DND-41 (cell line): ENCODE measurements around the gene TBC1D14.
A peak's percentile ranks its signal among the peaks of the same experiment; 100 is the strongest.
"Not testable (repeated sequence)": the region's sequence is repeated elsewhere in the genome, so short reads cannot be mapped to it uniquely, and the experiment has no call there.

Source experiments
- ATAC-seq: fragments of 200-7000 bp; cut with Tn5 transposase; 3 replicates; pipeline ENCODE4 v1.9.1; 2021; ENCODE audit warnings: low read depth; ENCODE audit not compliant: insufficient read depth
- DNase-seq: peaks from one replicate; pipeline ENCODE4 v3.0.0-alpha.2; 2020
- H2AFZ ChIP-seq: 2 replicates; pipeline ENCODE4 v1.6.0; 2012; ENCODE audit warnings: low read depth, low read length
- H3K27ac ChIP-seq: 2 replicates; pipeline ENCODE4 v1.5.1; 2012; ENCODE audit warnings: low read length, inconsistent platforms
- H3K27me3 ChIP-seq: fragments of 200-600 bp; sonication (generic); 2 replicates; pipeline ENCODE4 v1.6.0; 2012; ENCODE audit warnings: low read length, mild to moderate bottlenecking, inconsistent platforms; ENCODE audit not compliant: insufficient read depth, poor library complexity
- H3K36me3 ChIP-seq: 2 replicates; pipeline ENCODE4 v1.5.1; 2012; ENCODE audit warnings: low read length, inconsistent platforms; ENCODE audit not compliant: insufficient read depth
- H3K4me1 ChIP-seq: 2 replicates; pipeline ENCODE4 v1.5.1; 2012; ENCODE audit warnings: mild to moderate bottlenecking, low read length; ENCODE audit not compliant: insufficient read depth
- H3K4me2 ChIP-seq: 2 replicates; pipeline ENCODE4 v1.6.0; 2012; ENCODE audit warnings: mild to moderate bottlenecking, moderate library complexity, low read length, inconsistent platforms; ENCODE audit not compliant: insufficient read depth
- H3K4me3 ChIP-seq, 2 experiments: fragments of 200-600 bp in 1 of 2; shearing (Covaris generic) in 1 of 2; 2 replicates each; pipeline ENCODE4 v1.5.1; 2012 to 2016; ENCODE audit warnings: inconsistent platforms in 2 of 2, low read length in 2 of 2, mild to moderate bottlenecking in 2 of 2, low read depth in 1 of 2, moderate library complexity in 1 of 2
- H3K79me2 ChIP-seq: 2 replicates; pipeline ENCODE4 v1.6.0; 2012; ENCODE audit warnings: low read length, inconsistent platforms; ENCODE audit not compliant: insufficient read depth
- H3K9ac ChIP-seq: 2 replicates; pipeline ENCODE4 v1.6.0; 2012; ENCODE audit warnings: low read depth, mild to moderate bottlenecking, inconsistent platforms, low read length, moderate library complexity
- H3K9me3 ChIP-seq: 2 replicates; pipeline ENCODE4 v1.5.1; 2012; ENCODE audit warnings: low read length, moderate library complexity, mild to moderate bottlenecking, inconsistent platforms; ENCODE audit not compliant: insufficient read depth, severe bottlenecking
- H4K20me1 ChIP-seq: 2 replicates; pipeline ENCODE4 v1.6.0; 2012; ENCODE audit warnings: low read length; ENCODE audit not compliant: insufficient read depth
- EZH2 ChIP-seq: IDR thresholded peaks from 3 replicates; pipeline ENCODE4 v1.6.1; 2012; ENCODE audit warnings: borderline replicate concordance, low read depth, mild to moderate bottlenecking, moderate library complexity, low read length, inconsistent platforms; ENCODE audit not compliant: severe bottlenecking
- TF ChIP-seq, protein P1 (sequence below): IDR thresholded peaks from 2 replicates; pipeline ENCODE4 v1.5.1; 2012; ENCODE audit warnings: borderline replicate concordance, low read length, moderate library complexity, mild to moderate bottlenecking; ENCODE audit not compliant: poor library complexity, severe bottlenecking; ENCODE audit errors: extremely low read depth

The TBC1D14 gene

DNA sequence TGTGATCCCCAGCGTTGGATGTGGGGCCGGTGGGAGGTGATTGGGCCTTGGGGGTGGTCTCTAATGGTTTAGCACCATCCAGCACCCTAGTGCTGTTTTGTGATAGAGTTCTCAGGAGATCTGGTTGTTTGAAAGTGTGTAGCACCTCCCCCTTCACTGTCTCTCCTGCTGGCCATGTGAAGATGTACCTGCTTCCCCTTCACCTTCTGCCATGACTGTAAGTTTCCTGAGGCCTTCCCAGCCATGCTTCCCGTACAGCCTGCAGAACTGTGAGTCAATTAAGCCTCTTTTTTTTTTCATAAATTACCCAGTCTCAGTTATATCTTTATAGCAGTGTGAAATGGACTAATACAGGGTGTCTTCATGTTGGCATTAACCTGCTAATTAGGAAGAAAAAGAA is 19.3 kb upstream of the TBC1D14 start:
- DNase-seq (no peak), ATAC-seq (no peak)
- Histone ChIP-seq H4K20me1 (no peaks in the 10 kb centered on the region), H3K4me2 (no peak overlapping the region), H3K27me3 (no peaks in the 10 kb centered on the region), H3K79me2 (no peaks in the 10 kb centered on the region), H2AFZ (no peak overlapping the region), H3K4me1 (no peaks in the 10 kb centered on the region), H3K27ac (no peak overlapping the region), H3K36me3 (no peaks in the 10 kb centered on the region), H3K4me3 (no peak overlapping the region), H3K9ac (no peak overlapping the region), H3K9me3 (peaks cover 9% of the 10 kb centered on the region)
- TF ChIP-seq, protein P1, sequence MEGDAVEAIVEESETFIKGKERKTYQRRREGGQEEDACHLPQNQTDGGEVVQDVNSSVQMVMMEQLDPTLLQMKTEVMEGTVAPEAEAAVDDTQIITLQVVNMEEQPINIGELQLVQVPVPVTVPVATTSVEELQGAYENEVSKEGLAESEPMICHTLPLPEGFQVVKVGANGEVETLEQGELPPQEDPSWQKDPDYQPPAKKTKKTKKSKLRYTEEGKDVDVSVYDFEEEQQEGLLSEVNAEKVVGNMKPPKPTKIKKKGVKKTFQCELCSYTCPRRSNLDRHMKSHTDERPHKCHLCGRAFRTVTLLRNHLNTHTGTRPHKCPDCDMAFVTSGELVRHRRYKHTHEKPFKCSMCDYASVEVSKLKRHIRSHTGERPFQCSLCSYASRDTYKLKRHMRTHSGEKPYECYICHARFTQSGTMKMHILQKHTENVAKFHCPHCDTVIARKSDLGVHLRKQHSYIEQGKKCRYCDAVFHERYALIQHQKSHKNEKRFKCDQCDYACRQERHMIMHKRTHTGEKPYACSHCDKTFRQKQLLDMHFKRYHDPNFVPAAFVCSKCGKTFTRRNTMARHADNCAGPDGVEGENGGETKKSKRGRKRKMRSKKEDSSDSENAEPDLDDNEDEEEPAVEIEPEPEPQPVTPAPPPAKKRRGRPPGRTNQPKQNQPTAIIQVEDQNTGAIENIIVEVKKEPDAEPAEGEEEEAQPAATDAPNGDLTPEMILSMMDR, result no peak
- no peak for TF ChIP-seq EZH2

GRCh38 chr4:6890971-6891370 is 18.7 kb upstream of the TBC1D14 start:
- not testable (repeated sequence) for H3K4me3 ChIP-seq, H3K27ac ChIP-seq

GRCh38 chr4:6891436-6892170 is 18.0 kb upstream of the TBC1D14 start:
- Histone ChIP-seq H3K27ac (no peak overlapping the region), H3K27me3 (no peaks in the 10 kb centered on the region), H2AFZ (no peak overlapping the region), H3K36me3 (no peaks in the 10 kb centered on the region), H3K4me3 (no peak overlapping the region), H3K9me3 (peaks cover 9% of the 10 kb centered on the region), H4K20me1 (no peaks in the 10 kb centered on the region), H3K79me2 (no peaks in the 10 kb centered on the region), H3K9ac (no peak overlapping the region), H3K4me1 (no peaks in the 10 kb centered on the region), H3K4me2 (no peak overlapping the region)
- ATAC-seq, result no peak
- DNase-seq, result no peak
- TF ChIP-seq EZH2, result no peak
- TF ChIP-seq, protein P1, result no peak

More at GRCh38 chr4:6890971-6891370, 18.7 kb upstream of the TBC1D14 start:
- H3K4me1 ChIP-seq, H3K79me2 ChIP-seq, H3K27me3 ChIP-seq, H4K20me1 ChIP-seq, H3K36me3 ChIP-seq, DNase-seq, H2AFZ ChIP-seq, H3K4me2 ChIP-seq, H3K9ac ChIP-seq, ATAC-seq, H3K9me3 ChIP-seq: not testable (repeated sequence)

GRCh38 chr4:6892190-6892908 is 17.3 kb upstream of the TBC1D14 start:
- DNase-seq, result peak; percentile 51
- peak; percentile 68 for ATAC-seq
- H3K9me3 ChIP-seq, result peaks cover 9% of the 10 kb centered on the region
- no peaks in the 10 kb centered on the region for H3K79me2 ChIP-seq
- no peaks in the 10 kb centered on the region for H3K27me3 ChIP-seq
- no peak overlapping the region for H2AFZ ChIP-seq
- no peak overlapping the region for H3K9ac ChIP-seq
- H3K4me2 ChIP-seq, result no peak overlapping the region
- H3K4me3 ChIP-seq, result no peak overlapping the region
- no peaks in the 10 kb centered on the region for H4K20me1 ChIP-seq
- no peak overlapping the region for H3K27ac ChIP-seq
- H3K36me3 ChIP-seq, result no peaks in the 10 kb centered on the region
- H3K4me1 ChIP-seq, result no peaks in the 10 kb centered on the region
- TF ChIP-seq, protein P1, result no peak
- TF ChIP-seq EZH2, result no peak
